Measurements from ENCODE around the gene POU2AF2.
A peak's percentile ranks its signal among the peaks of the same experiment; 100 is the strongest.
"Not testable (repeated sequence)": the region's sequence is repeated elsewhere in the genome, so short reads cannot be mapped to it uniquely, and the experiment has no call there.

The POU2AF2 gene

DNA sequence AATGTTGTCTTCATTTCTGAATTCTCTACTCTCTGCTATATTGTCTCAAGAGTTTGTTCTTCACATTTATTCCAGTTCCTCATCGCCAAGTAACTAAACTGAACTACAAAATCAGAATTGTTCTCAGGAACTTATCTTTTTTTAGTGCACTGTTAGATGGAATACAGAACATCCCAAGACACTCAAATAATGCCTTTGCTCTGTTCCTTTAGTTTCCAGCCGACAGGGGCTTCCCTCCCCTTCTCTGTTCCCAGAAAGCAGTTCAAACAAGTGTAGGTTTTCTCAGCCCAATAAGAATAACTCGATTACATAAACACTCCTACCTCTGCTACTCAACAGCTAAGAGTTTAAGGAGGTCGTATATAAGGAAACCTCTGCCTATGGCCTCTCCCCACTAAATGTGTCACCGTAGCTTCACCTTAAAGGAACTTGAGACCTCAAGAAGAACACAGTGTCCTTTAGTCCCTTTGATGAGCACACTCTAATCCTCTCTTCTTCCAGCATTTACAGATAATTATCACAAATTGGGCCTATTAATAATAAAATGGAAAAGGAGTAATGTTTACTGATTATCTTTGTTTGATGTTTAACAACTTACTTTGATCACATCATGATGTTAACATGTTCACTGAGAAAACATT is 59.8 kb downstream of the POU2AF2 start:
- DNase-seq = peak; percentile 72

DNA sequence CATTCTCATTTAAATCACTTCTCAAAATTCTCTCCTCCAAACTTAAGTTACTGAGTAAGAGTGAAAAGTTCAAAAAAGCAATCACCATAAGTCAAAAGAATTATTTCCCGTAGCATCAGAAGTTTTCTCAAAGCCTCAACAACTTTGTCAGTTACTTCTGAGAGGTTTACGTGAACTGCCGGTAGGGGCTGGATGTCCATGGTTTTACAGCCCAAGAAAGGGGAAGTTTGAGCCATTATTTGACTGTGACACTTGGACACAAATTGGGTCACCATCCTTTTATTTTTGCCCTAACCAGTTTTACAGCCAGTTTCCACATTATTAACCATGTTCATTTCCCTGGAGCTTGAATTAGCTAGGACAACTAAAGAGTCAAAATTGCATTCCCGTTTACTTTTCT is 60.4 kb downstream of the POU2AF2 start:
- no peak for DNase-seq

DNA sequence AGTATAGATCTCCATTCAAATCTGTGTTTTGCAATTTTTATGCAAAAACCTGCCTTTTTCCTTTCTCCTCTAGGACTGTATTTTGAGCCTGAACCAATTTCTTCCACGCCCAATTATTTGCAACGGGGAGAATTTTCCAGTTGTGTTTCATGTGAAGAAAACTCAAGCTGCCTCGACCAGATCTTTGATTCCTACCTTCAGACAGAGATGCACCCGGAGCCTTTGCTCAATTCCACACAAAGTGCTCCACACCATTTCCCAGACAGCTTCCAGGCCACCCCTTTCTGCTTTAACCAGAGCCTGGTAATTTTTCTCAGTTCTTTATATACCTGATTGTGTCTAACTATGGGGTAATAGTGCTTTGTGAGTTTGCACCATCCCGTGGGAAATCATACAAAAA is 60.8 kb downstream of the POU2AF2 start:
- DNase-seq = no peak

- peak; percentile 27 for DNase-seq
Observed at GRCh38 chr11:111307472-111308108, 62.1 kb downstream of the POU2AF2 start.

DNA sequence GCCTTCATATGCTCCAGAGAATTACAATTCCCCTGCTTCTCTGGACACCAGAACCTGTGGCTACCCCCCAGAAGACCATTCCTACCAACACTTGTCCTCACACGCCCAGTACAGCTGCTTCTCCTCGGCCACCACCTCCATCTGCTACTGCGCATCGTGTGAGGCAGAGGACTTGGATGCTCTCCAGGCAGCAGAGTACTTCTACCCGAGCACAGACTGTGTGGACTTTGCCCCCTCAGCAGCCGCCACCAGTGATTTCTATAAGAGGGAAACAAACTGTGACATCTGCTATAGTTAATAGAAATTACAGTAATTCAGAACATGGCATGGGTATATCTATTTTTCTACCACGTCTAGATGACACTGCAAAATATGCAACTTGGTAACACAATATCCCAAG is 62.6 kb downstream of the POU2AF2 start:
- DNase-seq = peak; percentile 96

GRCh38 chr11:111309215-111309915 is 63.8 kb downstream of the POU2AF2 start:
- DNase-seq = peak; percentile 57

DNA sequence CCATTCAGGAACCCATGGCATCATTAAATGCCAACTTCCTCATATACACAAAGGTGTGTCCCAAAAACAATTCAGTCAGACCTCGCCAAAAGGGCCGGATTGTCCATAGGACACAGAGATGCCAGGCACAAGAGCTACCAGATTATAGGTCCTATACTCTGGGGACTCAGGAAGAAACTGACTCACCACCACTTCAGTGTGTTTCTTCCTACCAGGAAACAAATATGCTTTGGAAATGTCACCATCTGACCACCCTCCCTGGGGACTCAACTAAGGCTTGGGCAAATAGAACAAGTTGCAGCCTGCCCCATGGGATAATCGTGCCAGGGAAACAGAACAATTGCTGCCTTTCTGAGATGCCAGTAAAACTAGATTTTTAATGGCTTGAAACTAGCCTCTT is 64.6 kb downstream of the POU2AF2 start:
- DNase-seq = peak; percentile 82

GRCh38 chr11:111310723-111311122 is 65.2 kb downstream of the POU2AF2 start:
- DNase-seq = no peak

DNA sequence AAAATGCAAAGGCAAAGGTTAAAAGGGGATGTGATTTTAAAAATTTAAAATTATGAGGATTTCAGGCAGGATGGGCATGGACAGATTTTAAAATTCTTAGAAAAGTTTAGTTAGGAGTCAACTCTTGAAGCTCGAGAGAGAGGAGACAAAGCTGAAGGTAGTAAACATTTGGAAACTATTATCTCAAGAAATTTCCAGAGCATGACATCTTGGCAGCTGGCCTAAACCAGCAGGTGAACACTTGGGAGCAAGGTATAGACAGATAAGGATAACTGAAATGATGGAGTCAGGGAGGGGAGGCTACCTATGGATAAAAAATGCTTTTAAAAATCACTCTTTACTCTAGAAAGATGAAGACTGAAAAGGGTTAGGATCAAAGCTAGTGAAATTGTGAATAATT is 66.6 kb downstream of the POU2AF2 start:
- no peak for DNase-seq

DNA sequence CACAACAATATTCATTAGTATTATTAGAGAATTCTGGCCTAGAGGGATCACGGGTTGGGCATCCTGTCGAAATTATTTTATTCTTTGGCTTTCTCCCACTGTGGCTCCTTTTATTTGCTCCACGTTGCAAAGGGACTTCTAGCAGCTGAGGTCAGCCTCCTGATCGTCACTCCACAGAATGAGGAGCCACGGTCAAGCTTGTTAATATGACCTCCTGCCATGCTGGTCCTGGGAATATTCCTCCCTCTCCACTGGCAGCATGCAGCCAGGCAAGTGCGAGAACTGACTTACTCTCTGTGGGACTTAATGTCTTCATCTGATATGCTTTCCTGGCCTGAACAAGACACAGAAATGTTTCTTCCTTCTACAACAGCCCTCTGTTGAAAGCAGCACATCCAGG is 73.8 kb downstream of the POU2AF2 start:
- DNase-seq = no peak

DNA sequence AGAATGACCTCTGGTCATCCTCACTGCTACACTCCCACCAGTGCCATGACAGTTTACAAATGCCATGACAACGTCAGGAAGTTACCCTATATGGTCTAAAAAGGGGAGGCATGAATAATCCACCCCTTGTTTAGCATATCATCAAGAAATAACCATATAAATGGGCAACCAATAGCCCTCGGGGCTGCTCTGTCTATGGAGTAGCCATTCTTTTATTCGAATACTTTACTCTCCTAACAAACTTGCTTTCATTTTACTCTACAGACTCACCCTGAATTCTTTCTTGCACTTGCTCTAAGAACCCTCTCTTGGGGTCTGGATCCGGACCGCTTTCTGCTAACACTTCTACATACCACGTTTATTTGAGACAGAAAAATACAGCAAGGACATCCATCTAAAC is 74.7 kb downstream of the POU2AF2 start:
- not testable (repeated sequence) for DNase-seq

- no peak for DNase-seq
Observed at GRCh38 chr11:111320728-111321568, 75.4 kb downstream of the POU2AF2 start.

DNA sequence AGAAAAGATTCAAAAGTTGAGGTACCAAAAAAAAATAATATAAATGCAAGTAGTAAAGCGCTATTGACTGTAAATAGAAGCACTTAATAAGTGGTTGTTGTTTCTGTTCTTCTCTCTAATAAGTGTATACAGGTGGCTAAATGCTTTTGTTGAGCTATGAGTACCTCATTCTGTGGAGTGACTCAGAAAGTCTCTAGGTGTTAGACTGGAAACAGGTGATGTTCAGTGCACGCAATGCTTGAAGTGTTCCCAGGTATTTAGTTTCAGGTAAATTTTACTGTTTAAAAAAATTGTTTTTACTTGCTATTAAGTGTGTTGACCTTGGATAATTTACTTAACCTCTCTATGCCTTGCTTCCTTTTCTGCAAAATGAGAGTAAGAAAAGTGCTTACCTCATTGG is 77.0 kb downstream of the POU2AF2 start:
- DNase-seq = no peak

DNA sequence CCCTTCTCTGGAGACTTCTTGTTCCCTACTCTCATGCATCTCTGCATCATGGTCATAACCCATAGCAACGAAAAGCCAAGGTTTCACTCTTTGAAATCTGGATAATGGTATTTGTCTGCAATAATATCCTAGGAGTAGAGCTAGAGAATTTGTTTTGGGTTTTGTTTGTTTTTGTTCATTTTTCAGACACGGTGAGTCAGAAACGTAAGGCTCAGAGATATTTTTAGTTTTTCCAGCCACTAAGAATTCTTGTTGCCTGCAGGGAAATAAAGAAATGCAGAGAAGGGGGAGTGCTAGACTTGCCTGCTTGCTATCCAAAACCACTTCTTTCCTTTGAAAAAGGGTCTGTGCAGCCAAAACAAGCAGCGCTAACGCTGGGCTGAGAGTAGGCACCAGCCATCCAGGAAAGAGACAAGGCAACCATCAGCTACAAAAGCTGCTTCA is 78.8 kb downstream of the POU2AF2 start:
- no peak for DNase-seq

GRCh38 chr11:111325259-111325658 is 79.7 kb downstream of the POU2AF2 start:
- DNase-seq = no peak

DNA sequence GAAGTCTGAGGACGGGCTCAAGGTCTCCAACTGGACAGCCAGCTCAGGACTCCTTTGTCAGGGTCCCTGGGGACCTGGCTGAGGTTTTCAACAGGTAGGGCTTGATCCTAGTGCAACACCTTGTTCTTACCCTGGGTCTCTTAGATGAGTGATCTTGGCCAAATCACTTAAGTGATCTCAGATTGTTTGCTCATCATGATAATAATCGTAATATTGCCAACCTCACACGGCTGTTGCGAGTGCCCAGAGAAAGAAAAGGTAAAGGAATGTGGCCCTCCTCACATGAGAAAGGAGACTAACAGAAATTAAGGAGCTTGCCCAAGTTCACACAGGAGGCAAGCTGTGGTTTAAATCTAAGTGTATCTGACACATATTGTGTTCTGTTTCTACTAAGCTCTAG is 81.3 kb downstream of the POU2AF2 start:
- no peak for DNase-seq

DNA sequence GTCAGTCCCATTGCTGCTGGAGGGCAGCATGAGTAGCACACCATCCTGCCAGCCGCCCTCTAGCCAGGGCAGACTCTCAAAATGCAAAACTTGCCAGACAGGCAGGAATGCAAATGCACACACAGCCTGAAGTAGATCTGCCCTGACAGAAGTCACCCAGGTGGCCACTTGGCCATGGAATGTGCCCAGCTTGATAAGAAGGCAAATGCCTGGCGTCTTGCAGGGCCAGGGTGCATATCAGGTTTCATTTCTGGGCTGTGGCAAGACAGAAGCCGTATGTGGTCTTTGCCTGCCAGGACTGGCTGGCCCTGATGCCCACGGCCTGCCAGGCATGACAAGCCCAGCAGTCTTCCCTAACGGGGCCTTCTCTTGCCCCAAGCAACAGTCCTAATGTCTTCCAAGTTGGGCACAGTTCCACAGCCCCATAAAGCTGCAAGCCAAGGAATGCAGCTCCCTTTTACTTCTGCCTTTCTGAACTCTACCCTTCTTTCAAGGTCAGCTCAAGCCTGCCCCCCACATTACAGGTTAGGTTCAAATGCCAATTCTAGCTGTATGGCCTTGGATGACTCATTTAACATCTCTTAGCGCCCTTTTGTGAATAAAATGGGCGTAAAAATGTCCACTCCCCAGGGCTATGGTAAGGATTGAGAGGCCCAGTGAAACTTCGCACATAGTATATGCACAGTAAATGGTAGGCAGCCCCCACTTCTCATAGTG is 82.5 kb downstream of the POU2AF2 start:
- DNase-seq = no peak

DNA sequence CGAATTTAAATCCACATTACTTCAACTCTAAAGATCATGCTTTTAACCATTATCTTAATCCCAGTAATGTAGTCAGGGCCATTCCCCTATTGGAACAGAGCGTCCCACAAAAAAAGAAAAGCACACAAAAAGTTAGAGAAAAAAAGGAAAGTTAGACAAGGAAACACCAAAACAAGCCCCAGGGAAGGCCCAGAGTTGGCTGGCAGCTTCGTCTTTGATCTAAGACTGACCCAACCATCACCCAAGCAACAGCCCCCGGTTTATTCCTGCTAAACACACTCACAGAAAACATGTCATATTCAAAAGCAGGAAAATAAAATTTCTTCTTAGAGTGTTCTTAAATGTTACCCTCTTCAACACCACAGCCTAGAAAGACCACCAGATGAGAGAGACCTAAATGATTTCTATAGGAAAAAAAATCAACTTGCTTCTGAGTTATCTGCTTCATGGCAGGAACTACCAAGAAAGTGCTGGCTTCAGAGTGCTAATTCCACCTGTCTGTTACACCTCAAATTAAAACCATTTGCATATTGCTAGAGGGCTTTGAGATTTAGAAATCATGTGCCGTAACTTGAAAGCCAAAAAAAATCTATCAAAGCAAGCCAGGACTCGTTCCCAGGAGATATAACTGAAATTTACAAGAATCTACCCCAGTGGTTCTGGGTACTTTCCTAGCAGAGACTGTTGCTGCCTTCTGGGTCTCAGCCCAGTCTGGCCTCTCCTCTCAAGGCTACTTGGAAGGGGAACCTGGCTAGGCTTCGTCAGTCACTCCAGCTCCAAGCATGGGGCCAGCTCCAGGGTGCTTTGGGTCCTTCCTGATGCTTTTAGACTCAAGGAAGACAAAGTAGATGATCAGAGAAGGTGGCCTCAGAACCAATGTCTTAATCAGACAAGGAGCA is 84.0 kb downstream of the POU2AF2 start:
- no peak for DNase-seq

GRCh38 chr11:111330234-111330893 is 84.8 kb downstream of the POU2AF2 start:
- no peak for DNase-seq

GRCh38 chr11:111331711-111332479 is 86.4 kb downstream of the POU2AF2 start:
- DNase-seq = no peak
